NCI-H2196 treated with DMSO at 0.1 percent for 48 hours (cell line): Measurements from ENCODE around the gene ZNF561.
"Not testable (repeated sequence)": the region's sequence is repeated elsewhere in the genome, so short reads cannot be mapped to it uniquely, and the experiment has no call there.

Experiments
- DNase-seq: peaks from one replicate; lab custom pipeline; 2025; ENCODE audit not compliant: unreplicated experiment; lab: John Stamatoyannopoulos, UW

ZNF561 gene

GRCh38 chr19:9582081-9582725, 38.8 kb downstream of the ZNF561 start:
- not testable (repeated sequence) for DNase-seq

- DNase-seq = no peak
Measured at GRCh38 chr19:9580728-9581127, 40.3 kb downstream of the ZNF561 start.

GRCh38 chr19:9570255-9570654, 50.8 kb downstream of the ZNF561 start:
- no peak for DNase-seq

DNA sequence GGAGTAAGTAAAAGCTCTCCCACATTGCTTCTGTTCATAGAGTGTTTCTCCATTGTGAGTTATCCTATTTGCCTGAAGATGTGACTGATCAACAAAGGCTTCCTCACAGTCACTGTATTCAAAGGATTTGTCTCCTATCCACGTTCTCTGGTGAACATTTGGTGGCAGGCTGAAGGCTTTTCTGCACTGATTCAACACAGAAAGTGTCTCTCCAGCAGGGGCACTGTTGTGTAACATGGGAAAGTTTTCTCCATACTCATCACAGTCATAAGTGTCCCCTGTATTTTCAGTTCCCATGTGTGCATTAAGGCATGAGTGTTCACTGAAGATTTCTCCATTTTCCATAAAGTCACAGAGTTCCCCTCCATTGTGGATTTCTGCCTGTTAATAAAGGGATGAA, 54.3 kb downstream of the ZNF561 start:
- no peak for DNase-seq

DNA sequence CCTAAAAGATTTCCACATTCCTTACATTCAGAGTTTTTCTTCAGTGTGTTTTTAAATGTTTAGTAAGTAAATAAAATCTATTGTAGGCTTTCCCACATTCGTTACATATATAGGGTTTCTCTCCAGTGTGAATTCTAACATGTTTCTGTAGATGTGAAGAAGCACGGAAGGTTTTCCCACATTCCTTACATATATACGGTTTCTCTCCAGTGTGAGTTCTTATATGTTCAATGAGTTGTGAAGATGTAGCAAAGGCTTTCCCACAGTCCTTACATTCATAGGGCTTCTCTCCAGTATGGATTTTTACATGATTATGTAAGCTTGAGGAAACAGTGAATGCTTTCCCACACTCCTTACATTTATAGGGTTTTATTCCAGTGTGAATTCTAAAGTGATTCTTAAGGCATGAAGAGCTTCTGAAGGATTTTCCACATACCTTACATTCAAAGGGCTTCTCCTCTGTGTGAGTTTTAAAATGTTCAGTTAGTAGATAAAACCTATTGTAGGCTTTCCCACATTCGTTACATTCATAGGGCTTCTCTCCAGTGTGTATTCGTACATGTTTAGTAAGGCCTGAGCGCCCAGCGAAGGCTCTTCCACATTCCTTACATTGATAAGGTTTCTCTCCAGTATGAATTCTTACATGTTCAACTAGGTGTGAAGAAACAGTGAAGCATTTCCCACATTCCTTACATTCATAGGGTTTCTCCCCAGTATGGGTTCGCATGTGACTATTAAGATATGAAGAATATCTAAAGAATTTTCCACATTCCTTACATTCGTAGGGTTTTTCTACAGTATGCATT, 54.9 kb downstream of the ZNF561 start:
- DNase-seq = no peak
